Endothelial cell (in vitro differentiated cells): ENCODE data around the gene HDAC4. TPM values are rescaled to one million over a fixed set of nuclear protein-coding genes. Genes with fewer than 3 reads are reported as not detected.

Experiments
- DNase-seq: peaks from one replicate; pipeline ENCODE4 v3.0.0; 2021; ENCODE audit warnings: low spot score
- H3K27ac Mint-ChIP-seq: one replicate; pipeline ENCODE4 v1.8.0; 2021; ENCODE audit warnings: mixed read lengths, inconsistent platforms; ENCODE audit not compliant: unreplicated experiment
- H3K27me3 Mint-ChIP-seq: one replicate; pipeline ENCODE4 v1.8.0; 2021; ENCODE audit warnings: mild to moderate bottlenecking, moderate library complexity, mixed read lengths, inconsistent platforms; ENCODE audit not compliant: unreplicated experiment
- H3K36me3 Mint-ChIP-seq: one replicate; pipeline ENCODE4 v1.8.0; 2021; ENCODE audit warnings: mild to moderate bottlenecking, low read depth, mixed read lengths, inconsistent platforms; ENCODE audit not compliant: unreplicated experiment
- H3K4me1 Mint-ChIP-seq: one replicate; pipeline ENCODE4 v1.8.0; 2021; ENCODE audit warnings: mild to moderate bottlenecking, mixed read lengths, inconsistent platforms; ENCODE audit not compliant: unreplicated experiment
- H3K4me3 Mint-ChIP-seq: one replicate; pipeline ENCODE4 v1.8.0; 2021; ENCODE audit warnings: mild to moderate bottlenecking, mixed read lengths, inconsistent platforms; ENCODE audit not compliant: unreplicated experiment
- H3K9me3 Mint-ChIP-seq: one replicate; pipeline ENCODE4 v1.8.0; 2021; ENCODE audit warnings: mixed read lengths, inconsistent platforms; ENCODE audit not compliant: unreplicated experiment
- CTCF ChIP-seq: fragments of 200-600 bp; sonication (generic); IDR thresholded peaks from one replicate; pipeline ENCODE4 v1.5.0; 2021; ENCODE audit warnings: antibody characterized with exemption; ENCODE audit not compliant: unreplicated experiment
- total RNA-seq: library from RNA; stranded (reverse); fragmentation: NEBNext Ultra II Directional; extraction: Animal tissue kit (Norgen Biotek cat#: 25700); gene quantifications from one replicate; pipeline ENCODE4 v1.2.1, GENCODE V29; 2021; ENCODE audit not compliant: unreplicated experiment

Gene HDAC4
- total RNA-seq, 1 donor from 2014 or later = 26.0 TPM

DNA sequence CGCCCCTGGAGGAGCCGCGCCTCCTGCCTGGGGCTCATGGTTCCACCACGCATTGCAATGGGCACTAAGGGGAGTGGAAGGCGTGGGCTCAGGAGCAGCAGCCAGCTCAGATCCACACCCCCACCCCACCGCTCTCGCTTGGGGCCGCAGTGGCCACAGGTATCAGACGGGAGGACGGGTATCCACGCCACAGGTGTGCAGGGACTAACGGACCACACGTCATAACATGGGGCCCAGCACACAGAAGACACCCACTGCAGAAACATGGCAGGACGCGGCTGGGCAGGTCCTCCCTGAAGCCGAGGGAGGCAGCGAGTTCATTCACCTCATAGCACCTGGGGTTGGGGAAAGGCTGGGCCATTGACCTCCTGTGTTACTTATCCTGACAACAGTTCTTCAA, 13.0 kb downstream of the HDAC4 start:
- Mint-ChIP-seq H3K4me1 (peaks cover 6% of the 10 kb centered on the region), H3K36me3 (peaks cover 6% of the 10 kb centered on the region)

DNA sequence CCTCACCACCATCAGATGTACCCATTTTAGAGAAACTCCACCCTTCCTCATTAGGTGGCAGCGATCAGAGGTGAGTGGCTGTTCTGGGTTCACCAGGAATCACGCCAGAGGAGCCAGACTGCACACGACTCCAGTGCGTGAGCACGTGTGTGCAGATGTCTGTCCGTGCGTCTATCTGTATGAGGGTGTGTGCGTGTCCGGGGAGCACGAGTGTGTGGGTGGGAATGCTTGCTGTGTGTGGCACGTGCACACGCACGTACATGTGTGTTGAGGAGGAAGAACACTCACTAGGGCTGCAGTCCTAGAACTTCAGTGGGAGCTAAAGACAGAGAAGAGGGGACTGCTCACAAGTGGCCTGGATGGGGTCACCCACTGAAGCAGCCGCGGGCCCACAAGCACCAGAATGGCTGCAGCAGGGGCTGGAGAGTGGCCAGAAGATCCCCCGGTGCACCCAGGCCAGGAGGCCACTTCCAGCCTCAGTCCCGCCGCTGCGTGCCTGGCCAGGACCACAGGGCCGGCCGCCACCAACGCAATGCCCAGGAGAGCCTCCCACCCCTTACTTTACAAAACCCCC, 13.9 kb downstream of the HDAC4 start:
- DNase-seq = no peak
- Mint-ChIP-seq H3K36me3 (peaks cover 6% of the 10 kb centered on the region), H3K4me1 (peaks cover 6% of the 10 kb centered on the region), H3K9me3 (no peaks in the 10 kb centered on the region), H3K27ac (no peak overlapping the region), H3K27me3 (peaks cover 14% of the 10 kb centered on the region), H3K4me3 (no peak overlapping the region)
- TF ChIP-seq CTCF = no peak

More for the DNA sequence above, 13.0 kb downstream of the HDAC4 start:
- Mint-ChIP-seq H3K27me3 (peaks cover 14% of the 10 kb centered on the region), H3K9me3 (no peaks in the 10 kb centered on the region), H3K4me3 (no peak overlapping the region), H3K27ac (no peak overlapping the region)
- DNase-seq = no peak
- no peak for TF ChIP-seq CTCF

GRCh38 chr2:239386001-239386670, 14.7 kb downstream of the HDAC4 start:
- H3K27ac Mint-ChIP-seq = no peak overlapping the region
- H3K27me3 Mint-ChIP-seq = peaks cover 14% of the 10 kb centered on the region
- H3K4me1 Mint-ChIP-seq = peaks cover 13% of the 10 kb centered on the region
- no peak for DNase-seq
- no peak for TF ChIP-seq CTCF
- peaks cover 6% of the 10 kb centered on the region for H3K36me3 Mint-ChIP-seq
- H3K9me3 Mint-ChIP-seq = no peaks in the 10 kb centered on the region
- H3K4me3 Mint-ChIP-seq = no peak overlapping the region

DNA sequence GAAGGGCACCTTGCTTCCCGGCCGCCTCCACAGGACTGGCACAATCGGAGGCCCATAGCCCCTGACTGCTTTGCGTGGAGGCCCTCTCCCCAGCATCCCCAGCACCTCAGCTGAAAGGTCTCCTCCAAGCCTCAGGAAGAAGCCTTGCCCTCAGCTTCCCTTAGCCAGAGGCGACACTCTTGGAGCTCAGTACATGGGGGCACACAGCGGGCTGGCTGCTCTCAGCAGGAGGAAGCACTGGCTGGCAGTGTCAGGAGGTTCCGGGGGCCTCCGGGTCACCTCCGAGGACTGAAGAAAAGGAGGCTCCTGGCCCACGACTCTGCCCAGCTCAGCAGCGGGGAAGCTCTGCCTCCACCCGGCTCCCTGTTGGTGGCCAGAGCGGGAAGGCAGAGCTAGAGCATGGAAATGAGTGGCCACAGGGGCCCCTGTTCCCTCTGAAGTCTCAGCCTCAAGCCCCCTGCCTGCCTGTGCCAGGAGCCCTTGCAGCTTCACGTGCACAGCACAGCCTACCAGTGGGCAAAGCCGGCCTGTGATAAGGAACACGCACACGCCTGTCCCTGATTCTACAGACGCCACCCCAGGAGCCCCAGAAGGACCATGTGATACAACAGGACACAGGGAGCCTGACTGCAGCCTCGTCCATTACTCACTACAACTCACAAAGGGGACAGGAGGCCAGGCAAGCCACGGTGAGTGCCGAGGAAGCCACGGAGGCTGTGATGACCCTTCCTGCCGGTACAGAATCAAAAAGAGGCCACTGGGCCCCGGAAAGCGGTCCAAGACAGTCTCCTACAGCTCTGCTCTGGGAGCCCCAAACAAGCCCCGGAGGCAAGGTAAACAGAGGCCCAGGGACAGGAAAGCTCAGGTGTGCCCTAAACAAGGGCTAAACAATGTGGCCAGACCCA, 15.5 kb downstream of the HDAC4 start:
- no peak for TF ChIP-seq CTCF
- Mint-ChIP-seq H3K4me1 (peaks cover 19% of the 10 kb centered on the region), H3K4me3 (no peak overlapping the region), H3K27ac (no peak overlapping the region), H3K27me3 (peaks cover 14% of the 10 kb centered on the region), H3K9me3 (no peaks in the 10 kb centered on the region), H3K36me3 (peaks cover 6% of the 10 kb centered on the region)
- DNase-seq = no peak
